GM19023 (cell line): Measurements from ENCODE around the gene TAX1BP1.
"Not testable (repeated sequence)": the region's sequence is repeated elsewhere in the genome, so short reads cannot be mapped to it uniquely, and the experiment has no call there.

ENCODE experiments used
- ATAC-seq: cut with Tn5 transposase; IDR thresholded peaks from one replicate; pipeline ENCODE4 v1.9.1; 2021; ENCODE audit warnings: mild to moderate bottlenecking, moderate library complexity; ENCODE audit not compliant: unreplicated experiment

The TAX1BP1 gene

DNA sequence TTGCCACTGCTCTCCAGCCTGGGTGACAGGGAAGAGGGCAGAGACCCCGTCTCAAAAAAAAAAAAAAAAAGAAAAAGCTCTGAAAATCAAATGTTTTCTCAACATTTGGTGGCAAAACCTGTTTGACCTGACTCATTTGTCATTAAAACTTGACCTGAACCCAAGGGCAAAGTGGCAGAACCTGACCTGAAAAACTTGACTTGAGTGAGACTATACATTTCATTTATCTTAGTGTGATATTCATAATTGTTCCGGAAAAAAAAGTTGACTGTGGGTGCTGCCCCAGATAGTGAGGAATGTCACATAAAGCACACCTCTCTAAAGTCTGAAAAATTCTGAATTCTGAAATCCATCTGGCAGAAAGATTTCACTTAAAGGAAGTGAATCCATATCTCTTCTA lies 2.3 kb upstream of the TAX1BP1 start:
- ATAC-seq: no peak

DNA sequence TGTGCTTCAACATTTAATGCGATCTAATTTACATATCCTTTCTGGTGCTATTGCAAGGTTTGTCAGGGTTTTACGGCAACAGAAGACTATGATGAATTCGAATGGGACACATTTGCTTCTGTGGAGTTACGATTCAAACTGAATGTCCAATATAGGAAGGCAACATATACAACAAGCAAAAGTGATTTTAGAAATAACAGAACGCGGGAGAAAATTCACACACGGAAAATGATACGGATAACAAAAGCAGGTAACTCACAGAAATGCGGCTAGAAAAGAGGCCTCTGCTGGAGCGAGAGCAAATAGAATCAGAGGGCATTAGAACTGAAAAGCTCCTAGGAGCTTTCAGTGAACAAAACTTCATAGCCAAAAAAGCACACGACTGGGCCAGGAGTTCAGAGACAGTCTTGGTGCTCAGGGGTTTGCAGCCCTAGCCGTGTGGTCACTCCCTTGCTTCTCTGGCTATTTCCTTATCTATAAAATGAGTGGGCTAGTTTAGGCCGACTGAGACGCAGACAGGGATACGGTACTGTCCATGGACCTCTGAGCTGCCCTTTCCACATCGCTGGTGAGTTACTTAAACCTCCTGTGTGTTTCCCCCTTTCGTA lies 557 bp upstream of the TAX1BP1 start:
- ATAC-seq: peak; percentile 34

DNA sequence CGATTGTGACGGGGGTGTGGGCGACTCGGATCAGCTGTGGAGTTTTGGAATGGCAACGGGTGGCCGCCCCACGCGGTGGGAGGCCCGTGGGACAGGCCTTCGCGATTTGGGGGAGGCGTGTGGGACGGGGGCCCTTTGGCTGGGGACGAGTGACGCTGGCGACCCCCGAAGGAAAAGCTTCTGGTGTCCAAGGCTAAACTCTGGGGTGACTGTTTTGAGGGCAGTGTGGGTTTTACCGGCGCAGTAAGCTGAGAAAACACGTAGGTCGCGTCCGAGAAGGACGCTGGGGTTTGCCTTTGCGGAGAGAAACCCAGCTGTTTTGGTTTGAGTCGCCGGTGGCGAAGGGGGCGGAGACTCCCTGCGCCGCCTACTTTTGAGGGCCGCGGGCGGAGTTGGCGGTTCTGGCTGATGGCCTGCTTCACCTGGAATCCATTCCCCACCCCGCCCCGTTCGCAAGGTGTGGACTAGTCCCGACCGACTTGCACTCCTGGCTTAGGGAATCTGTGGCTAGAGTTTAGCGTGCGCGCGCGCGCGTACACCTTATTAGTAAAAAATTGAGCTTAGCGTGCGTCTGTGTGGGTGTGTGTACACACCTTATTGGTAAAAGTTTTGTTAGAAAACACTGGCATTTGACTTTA lies 606 bp downstream of the TAX1BP1 start:
- ATAC-seq: peak; percentile 74

DNA sequence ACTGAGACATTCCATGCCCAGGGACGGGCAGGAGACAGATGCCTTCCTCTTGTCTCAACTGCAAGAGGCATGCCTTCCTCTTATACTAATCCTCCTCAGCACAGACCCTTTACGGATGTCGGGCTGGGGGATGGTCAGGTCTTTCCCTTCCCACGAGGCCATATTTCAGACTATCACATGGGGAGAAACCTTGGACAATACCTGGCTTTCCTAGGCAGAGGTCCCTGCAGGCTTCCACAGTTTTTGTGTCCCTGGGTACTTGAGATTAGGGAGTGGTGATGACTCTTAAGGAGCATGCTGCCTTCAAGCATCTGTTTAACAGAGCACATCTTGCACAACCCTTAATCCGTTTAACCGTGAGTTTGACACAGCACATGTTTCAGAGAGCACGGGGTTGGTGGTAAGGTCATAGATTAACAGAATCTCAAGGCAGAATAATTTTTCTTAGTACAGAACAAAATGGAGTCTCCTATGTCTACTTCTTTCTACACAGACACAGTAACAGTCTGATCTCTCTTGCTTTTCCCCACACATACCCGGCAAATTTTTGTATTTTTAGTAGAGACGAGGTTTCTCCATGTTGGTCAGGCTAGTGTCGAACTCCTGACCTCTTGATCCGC lies 2.2 kb downstream of the TAX1BP1 start:
- not testable (repeated sequence) for ATAC-seq

DNA sequence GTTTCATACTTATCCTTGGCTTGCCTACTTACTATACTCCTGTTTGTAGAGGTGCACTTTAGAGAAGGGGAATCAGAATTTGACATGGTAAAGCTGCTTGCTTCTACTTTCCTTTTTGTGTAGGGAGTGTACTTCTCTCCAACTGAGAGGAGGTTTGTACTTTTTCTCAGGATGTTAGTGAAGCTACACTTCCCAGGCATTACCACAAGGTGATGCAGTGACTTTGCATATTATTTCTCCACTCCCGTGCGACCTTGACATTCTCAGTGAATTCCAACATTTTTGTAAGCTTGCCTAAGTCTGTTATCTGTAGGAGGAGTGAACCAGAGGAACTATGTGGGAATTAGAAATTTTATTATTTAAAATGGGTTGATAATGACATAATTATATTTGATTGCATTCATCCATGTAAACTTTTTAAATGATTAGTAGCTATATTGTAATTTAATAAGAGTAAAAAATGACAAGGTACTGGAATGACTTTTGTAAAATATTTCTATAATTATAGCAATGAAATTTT lies 5.2 kb downstream of the TAX1BP1 start:
- ATAC-seq: no peak

DNA sequence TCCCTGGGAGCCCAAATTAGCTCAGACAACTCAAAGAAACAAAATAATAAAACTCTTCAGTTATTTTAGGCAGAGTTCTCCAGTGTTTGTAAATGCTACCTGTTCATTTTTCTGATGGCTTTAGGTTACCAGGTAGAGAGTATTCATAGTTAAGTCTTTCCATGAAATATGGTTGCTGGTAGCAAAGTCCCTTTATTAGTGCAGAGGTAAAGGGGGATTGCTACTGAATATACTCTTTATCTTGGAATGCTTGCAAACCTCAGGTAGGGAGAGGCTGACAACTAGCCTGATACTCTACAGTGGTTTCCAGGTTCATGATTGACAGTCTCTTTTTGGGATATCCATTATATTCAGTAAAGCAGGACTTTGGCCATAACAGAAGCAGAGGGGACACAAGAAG lies 6.5 kb downstream of the TAX1BP1 start:
- no peak for ATAC-seq

DNA sequence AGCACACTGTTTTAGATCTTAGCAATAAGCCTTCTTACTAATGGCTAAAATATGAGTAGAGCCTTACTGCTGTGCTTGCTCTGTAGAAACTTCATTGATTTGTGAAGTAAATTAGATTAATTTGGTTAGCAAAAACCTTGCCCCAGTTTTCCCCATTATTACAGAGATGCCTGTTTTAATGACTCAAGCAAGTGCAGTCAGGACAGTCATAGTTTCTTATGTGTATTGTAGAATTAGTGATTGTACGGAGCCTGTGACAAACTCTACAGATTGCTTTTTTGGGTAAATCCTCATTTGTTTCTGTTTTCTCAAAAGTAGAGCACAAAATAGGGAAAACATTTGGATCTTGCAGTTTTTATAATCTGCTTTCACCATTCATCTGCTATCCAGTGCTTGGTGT lies 7.0 kb downstream of the TAX1BP1 start:
- no peak for ATAC-seq

DNA sequence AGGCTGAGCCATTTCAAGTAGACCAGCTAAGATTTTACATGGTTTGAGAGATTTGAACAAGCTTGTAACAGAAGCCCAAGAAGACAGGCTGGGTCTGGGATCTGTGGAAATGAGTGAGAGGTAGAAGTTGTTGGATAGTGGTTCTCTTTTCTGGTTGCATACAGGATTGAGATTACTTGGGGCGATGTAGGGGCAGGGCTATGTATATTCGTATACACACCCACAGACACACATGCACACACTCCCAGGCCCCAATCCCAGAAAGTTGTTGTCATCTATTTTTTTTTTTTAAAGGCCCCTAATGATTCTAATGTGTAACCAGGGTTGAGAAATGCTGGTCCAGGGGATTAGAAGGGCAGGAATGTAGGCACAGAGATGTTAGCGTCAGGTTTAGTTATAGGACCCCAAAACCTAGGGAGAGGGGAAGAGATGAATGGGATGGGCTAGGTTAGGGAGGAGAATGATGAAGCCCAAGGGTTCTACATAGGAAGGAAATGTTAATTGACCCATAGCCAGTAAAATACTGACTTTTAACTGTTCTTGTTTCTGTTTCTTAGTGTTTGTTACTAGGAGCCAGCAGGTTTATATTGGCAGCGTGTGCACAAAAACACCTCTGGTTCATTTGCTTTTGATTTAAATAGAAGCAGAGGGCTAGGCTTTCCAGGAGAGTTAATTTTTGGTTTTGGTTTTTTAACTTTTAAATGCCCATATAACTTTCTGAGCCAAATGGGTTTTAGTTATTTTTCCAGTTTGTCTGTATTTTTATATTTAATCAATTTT lies 7.8 kb downstream of the TAX1BP1 start:
- no peak for ATAC-seq

DNA sequence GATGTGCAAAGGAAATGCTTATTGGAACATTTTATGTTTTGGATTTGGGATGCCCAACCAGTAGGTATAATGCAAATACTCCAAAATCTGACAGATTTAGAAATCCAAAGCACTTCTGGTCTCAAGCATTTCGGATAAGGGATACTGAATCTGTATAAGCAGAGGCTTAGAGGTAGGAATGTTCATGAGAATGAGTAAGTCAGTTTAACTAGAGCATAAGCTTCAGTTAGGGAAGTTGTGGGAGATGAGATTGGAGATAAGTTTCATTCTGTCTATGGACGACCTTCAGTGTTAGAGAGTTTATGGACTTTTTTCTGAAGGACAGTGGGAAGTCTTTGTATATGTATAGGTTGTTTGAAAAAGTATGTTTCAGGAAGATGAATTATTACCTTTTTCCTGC lies 10.4 kb downstream of the TAX1BP1 start:
- no peak for ATAC-seq

DNA sequence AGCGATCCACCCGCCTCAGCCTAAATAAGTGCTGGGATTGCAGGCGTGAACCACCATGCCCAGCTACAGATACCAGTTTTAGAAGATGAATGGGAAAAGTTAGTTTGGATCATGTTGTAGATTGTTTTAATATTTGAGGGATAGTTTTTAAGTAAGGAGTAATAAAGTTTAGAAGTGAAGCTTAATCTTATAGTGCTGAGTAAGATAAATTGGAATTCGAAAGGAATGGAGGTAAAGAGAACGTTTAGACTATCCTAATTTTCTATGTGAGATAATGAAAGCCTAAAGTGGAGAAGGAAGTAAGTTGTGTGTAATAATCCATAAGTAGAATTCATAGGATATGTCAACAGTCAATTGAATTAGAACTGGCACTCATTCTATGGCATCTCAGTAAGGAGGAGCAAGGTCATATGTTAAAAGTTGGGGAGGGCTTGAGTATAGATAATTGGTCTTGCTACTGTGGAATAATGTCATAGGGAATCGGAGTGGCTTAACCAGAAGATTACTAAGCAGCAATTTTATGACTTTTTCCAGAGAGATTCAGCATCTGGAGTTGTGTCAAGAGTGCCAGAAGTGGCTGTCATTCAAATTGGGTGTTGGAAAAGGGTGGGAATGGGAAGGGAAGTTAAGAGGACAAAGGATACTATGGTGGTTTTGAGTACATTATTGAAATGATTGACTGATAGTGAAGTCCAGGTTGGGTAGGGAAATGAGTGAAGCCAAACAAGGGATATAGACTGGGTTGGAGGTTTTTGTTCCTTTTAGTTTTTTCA lies 12.1 kb downstream of the TAX1BP1 start:
- no peak for ATAC-seq

DNA sequence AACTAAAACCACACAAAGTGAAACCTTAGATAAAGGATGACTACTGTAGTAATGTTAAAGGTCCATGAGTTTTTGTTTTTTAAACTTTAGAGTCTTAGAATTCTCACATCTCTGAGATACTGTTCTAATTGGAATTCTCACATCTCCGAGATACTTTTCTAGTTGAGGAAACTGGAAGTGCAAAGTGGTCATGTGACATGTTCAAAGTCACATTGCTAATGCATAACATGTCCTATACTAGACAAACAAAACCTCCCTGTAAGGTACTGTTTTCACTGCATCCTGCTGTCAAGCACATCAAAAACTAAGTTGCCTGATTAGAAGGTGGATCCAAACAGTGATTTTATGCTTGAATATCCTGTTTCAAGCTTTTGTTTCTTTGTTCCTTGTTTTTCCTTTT lies 13.9 kb downstream of the TAX1BP1 start:
- ATAC-seq: no peak

DNA sequence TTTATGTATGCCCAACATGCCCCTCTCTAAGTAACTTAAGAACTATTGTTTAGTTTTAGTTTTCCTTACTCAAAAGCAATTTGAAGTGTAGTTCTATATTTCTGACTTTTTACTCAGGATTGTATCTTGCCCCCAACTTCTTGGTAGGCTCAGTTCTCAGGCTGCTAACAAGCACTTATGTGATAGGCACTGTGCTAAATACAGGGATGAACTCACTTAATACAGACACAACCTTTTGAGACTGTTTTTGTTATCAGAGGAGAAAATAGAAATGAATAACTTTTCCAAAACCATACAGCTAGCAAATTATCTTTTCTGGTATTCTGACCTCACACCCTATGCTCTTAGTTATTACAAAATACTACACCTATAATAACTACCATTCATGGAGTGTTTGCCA lies 16.3 kb downstream of the TAX1BP1 start:
- ATAC-seq: no peak

DNA sequence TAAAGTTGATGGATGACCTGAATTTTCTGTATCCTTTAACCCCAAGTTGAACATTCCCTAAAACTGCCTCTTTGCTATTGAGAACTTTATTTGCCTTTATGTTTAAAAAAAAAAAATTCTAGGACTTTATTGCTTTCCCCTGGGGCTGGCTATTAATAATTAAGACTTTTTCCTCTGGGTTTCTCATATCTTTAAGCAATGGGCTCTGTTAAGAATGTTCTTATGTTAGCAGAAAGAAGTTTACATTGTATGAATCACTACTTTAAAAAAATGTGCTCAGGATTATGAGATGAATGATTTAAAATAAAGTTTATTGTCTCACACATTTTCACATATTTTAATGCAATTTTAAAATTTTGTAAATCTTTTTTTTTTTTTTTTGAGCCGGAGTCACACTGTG lies 19.5 kb downstream of the TAX1BP1 start:
- no peak for ATAC-seq

DNA sequence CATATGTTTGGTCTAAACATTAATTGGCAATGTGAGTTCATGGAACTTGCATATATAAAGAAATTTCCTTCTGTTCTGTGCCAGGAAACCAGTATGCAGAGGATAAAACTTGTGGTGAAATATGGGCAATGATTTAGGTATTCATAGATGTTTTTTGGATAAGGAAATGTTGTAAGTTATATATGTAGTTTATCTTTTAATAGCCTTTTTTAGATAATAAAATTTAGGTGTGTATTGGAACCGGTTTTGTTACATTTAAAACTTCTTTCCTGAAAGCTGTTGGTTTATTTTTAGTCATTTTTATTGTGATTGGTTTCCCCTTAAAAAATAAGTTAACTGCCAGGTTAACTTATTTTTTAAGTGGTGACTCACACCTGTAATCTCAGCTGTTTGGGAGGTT lies 22.1 kb downstream of the TAX1BP1 start:
- no peak for ATAC-seq

DNA sequence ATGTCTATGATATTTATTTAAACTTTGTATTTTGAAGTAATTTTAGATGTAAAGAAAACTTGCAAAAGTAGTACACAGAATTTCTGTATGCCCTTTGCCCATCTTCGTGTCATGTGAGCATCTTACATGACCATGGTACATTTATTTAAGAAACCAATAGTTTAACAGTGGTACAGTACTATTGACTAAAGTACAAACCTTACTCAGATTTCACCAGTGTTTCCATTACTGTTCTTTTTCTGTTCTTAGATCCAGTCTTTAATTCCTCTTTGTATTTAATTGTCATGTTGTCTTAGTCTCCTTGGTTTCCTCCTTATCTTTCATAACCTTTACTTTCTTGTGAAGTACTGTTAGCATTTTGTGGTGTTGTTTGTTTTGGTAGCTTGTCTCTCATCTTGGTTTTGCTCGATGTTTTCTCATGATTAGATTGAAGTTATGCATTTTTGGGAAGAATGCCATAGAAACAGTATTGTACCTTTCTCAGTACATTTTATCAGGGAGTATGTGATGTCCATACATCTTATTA lies 24.1 kb downstream of the TAX1BP1 start:
- no peak for ATAC-seq

DNA sequence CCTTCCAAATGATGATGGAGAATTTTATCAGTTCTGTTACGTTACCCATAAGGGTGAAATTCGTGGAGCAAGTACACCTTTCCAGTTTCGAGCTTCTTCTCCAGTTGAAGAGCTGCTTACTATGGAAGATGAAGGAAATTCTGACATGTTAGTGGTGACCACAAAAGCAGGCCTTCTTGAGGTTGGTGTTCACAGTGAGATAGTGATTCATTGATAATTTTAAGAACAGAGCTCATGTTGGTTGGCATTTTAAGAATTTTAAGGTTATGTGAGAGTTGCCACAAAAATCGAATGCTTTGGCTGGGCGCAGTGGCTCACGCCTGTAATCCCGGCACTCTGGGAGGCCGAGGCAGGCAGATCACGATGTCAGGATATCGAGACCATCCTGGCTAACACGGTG lies 25.9 kb downstream of the TAX1BP1 start:
- no peak for ATAC-seq

DNA sequence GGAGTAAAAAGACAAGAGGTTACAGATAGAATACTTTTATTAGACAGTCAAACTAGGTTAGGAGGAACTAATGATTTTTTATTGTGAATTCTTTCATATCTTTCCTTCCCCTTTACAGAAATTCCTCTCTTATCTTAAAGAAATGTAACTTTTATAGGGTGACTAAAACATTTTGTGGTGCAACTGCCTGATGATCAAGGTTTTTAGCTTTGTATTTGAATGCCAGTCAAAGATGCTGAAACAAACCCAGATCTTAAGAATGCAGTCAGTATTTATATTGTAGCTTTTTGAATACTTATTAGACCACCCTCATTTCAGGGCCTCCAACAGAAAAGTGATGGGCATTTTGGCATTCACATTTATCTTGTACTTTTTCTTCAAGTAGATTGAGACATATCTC lies 27.4 kb downstream of the TAX1BP1 start:
- ATAC-seq: no peak

DNA sequence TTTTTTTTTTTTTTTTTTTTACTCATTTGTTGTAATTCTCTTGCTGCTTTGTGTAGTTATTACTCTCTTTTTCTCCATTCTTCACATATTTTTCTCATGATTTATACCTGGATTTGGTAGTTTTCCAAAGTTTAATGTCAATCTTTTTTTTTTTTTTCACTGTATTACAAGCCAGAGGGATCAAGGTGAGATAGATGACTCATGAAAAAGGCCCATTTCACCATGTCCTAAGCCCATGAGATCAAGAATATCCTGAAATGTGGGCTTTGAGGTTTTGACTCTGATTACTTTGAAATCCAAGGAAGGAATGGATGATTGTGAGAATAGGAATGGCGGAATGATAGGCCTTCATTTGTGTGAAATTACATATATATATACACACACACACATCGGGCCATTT lies 31.1 kb downstream of the TAX1BP1 start:
- no peak for ATAC-seq

DNA sequence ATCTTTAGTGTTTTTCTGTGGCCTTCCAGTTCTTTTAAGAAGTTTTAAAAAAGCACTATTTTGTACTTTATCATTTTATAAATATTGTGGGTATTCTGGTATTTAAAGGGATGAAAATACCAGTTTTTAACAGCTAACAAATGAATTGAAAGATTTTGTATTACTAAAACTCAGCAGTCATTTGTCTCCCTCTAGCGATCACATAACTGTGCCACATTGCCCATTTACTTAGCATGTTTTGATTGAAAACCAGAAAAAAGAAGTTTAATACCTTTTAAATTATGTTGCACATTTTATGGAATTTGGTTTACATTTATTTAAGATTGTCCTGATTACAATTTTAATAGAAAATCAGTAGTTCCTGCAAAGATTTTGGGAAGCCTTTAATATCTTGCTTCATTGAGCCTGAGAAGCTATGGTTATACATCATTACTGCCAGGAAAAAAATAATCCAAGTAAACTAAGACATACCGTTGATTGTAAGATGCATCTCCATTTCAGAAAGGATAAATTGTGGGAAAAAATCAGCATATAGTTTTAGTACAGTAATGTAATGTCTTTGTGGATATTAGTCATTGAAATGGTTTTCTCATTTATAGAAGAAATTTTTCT lies 34.9 kb downstream of the TAX1BP1 start:
- ATAC-seq: no peak

DNA sequence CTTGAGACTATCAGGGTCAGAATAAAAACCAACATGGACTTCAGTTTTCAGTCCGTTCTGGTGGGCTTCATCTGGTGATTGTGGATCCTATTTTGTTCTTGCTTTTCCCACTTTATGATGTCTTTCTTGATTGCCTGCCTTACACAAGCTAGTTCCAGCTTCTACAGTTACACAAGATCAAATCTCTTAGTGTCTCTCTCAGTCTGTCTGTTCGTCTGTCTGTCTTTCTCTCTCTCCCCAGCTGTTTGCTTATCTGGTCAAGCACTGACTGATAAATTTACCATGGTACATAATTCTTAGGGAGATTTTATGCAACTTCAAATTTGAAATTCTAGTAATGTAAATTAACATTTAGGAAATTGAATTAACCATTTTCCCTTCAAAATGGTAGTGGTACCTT lies 35.8 kb downstream of the TAX1BP1 start:
- no peak for ATAC-seq
